NB4 (cell line): Measurements from ENCODE around the gene ADSS1.

Experiments used
- MAX ChIP-seq: IDR thresholded peaks from 2 replicates; pipeline ENCODE4 v1.6.1; 2011; ENCODE audit warnings: low read depth, low read length
- POLR2A ChIP-seq: IDR thresholded peaks from 2 replicates; pipeline ENCODE4 v1.6.1; 2011; ENCODE audit warnings: mild to moderate bottlenecking; ENCODE audit not compliant: insufficient read length; ENCODE audit errors: extremely low read depth
- TF ChIP-seq, protein P1 (sequence below): IDR thresholded peaks from one replicate; pipeline ENCODE4 v1.5.1; 2012; ENCODE audit warnings: low read depth, low read length

- TF ChIP-seq, protein P1, sequence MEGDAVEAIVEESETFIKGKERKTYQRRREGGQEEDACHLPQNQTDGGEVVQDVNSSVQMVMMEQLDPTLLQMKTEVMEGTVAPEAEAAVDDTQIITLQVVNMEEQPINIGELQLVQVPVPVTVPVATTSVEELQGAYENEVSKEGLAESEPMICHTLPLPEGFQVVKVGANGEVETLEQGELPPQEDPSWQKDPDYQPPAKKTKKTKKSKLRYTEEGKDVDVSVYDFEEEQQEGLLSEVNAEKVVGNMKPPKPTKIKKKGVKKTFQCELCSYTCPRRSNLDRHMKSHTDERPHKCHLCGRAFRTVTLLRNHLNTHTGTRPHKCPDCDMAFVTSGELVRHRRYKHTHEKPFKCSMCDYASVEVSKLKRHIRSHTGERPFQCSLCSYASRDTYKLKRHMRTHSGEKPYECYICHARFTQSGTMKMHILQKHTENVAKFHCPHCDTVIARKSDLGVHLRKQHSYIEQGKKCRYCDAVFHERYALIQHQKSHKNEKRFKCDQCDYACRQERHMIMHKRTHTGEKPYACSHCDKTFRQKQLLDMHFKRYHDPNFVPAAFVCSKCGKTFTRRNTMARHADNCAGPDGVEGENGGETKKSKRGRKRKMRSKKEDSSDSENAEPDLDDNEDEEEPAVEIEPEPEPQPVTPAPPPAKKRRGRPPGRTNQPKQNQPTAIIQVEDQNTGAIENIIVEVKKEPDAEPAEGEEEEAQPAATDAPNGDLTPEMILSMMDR = no peak
- TF ChIP-seq POLR2A = no peak
- TF ChIP-seq MAX = no peak
Observed at GRCh38 chr14:104785708-104786080, 61.7 kb downstream of the ADSS1 start.
